RWPE2 (cell line): ENCODE results near the gene ALK.
A peak's percentile ranks its signal among the peaks of the same experiment; 100 is the strongest.

Source experiments
- ATAC-seq: fragments of 200-7000 bp; cut with Tn5 transposase; 3 replicates; pipeline ENCODE4 v1.9.1; 2021; ENCODE audit warnings: low read depth
- DNase-seq: peaks from one replicate; pipeline ENCODE4 v3.0.0-alpha.2; 2020; ENCODE audit warnings: low spot score
- H3K27ac ChIP-seq: fragments of 450-650 bp; 2 replicates; pipeline ENCODE4 v1.5.1; 2017; ENCODE audit warnings: mild to moderate bottlenecking; ENCODE audit not compliant: poor library complexity, severe bottlenecking
- H3K27me3 ChIP-seq: fragments of 250-450 bp; sonication (Bioruptor Pico); 2 replicates; pipeline ENCODE4 v1.5.1; 2021; ENCODE audit warnings: mild to moderate bottlenecking, moderate library complexity; ENCODE audit not compliant: insufficient read depth, poor library complexity, severe bottlenecking
- H3K36me3 ChIP-seq: fragments of 250-450 bp; sonication (Bioruptor Pico); 2 replicates; pipeline ENCODE4 v1.5.1; 2020; ENCODE audit warnings: low read depth, mild to moderate bottlenecking, moderate library complexity
- H3K4me1 ChIP-seq: fragments of 250-450 bp; sonication (Bioruptor Pico); 2 replicates; pipeline ENCODE4 v1.5.1; 2021; ENCODE audit warnings: mild to moderate bottlenecking, moderate library complexity; ENCODE audit not compliant: insufficient read depth, poor library complexity, severe bottlenecking
- H3K4me3 ChIP-seq: fragments of 250-450 bp; sonication (Bioruptor Pico); 2 replicates; pipeline ENCODE4 v1.5.1; 2021; ENCODE audit warnings: mild to moderate bottlenecking, moderate library complexity; ENCODE audit not compliant: severe bottlenecking
- H3K9me3 ChIP-seq: fragments of 250-450 bp; sonication (Bioruptor Pico); 2 replicates; pipeline ENCODE4 v1.5.1; 2021; ENCODE audit warnings: mild to moderate bottlenecking, moderate library complexity; ENCODE audit not compliant: severe bottlenecking
- CTCF ChIP-seq: fragments of 450-650 bp; IDR thresholded peaks from one replicate; pipeline ENCODE4 v1.5.1; 2017; ENCODE audit warnings: mild to moderate bottlenecking, moderate library complexity; ENCODE audit not compliant: poor library complexity, severe bottlenecking

The ALK gene

GRCh38 chr2:29196792-29197788, 724.3 kb downstream of the ALK start:
- Histone ChIP-seq H3K4me1 (no peaks in the 10 kb centered on the region), H3K9me3 (no peaks in the 10 kb centered on the region), H3K27me3 (no peaks in the 10 kb centered on the region), H3K36me3 (no peaks in the 10 kb centered on the region), H3K27ac (no peak overlapping the region), H3K4me3 (no peak overlapping the region)
- peak; percentile 91 for TF ChIP-seq CTCF
- no peak for DNase-seq
- peak; percentile 89 for ATAC-seq

- H3K27me3 ChIP-seq, result no peaks in the 10 kb centered on the region
- H3K36me3 ChIP-seq, result 0 out of 2 replicates have a peak, but pooled peaks cover 4% of the 10 kb centered on the region
- H3K4me1 ChIP-seq, result no peaks in the 10 kb centered on the region
- TF ChIP-seq CTCF, result no peak
- H3K4me3 ChIP-seq, result no peak overlapping the region
- no peak for ATAC-seq
- no peak for DNase-seq
- H3K27ac ChIP-seq, result no peak overlapping the region
- no peaks in the 10 kb centered on the region for H3K9me3 ChIP-seq
Observed at GRCh38 chr2:29195796-29196195, 725.6 kb downstream of the ALK start.

- no peak for DNase-seq
- Histone ChIP-seq H3K27me3 (no peaks in the 10 kb centered on the region), H3K4me1 (no peaks in the 10 kb centered on the region), H3K36me3 (0 out of 2 replicates have a peak, but pooled peaks cover 4% of the 10 kb centered on the region), H3K9me3 (no peaks in the 10 kb centered on the region), H3K4me3 (no peak overlapping the region), H3K27ac (no peak overlapping the region)
- ATAC-seq, result no peak
- no peak for TF ChIP-seq CTCF
Observed at GRCh38 chr2:29193681-29194080, 727.7 kb downstream of the ALK start.

GRCh38 chr2:29193111-29193510, 728.3 kb downstream of the ALK start:
- Histone ChIP-seq H3K27me3 (no peaks in the 10 kb centered on the region), H3K36me3 (0 out of 2 replicates have a peak, but pooled peaks cover 4% of the 10 kb centered on the region), H3K4me3 (no peak overlapping the region), H3K4me1 (no peaks in the 10 kb centered on the region), H3K9me3 (no peaks in the 10 kb centered on the region), H3K27ac (no peak overlapping the region)
- ATAC-seq (no peak), DNase-seq (no peak)
- TF ChIP-seq CTCF, result no peak

GRCh38 chr2:29192526-29192925, 728.9 kb downstream of the ALK start:
- Histone ChIP-seq H3K9me3 (no peaks in the 10 kb centered on the region), H3K4me3 (no peak overlapping the region), H3K36me3 (0 out of 2 replicates have a peak, but pooled peaks cover 4% of the 10 kb centered on the region), H3K27ac (no peak overlapping the region), H3K4me1 (no peaks in the 10 kb centered on the region), H3K27me3 (no peaks in the 10 kb centered on the region)
- TF ChIP-seq CTCF, result no peak
- DNase-seq (no peak), ATAC-seq (no peak)
